GM18907 (cell line): Measurements from ENCODE around the gene CHRNE.
"Not testable (repeated sequence)": the region's sequence is repeated elsewhere in the genome, so short reads cannot be mapped to it uniquely, and the experiment has no call there.

Source experiments
- ATAC-seq: cut with Tn5 transposase; IDR thresholded peaks from one replicate; pipeline ENCODE4 v1.9.1; 2021; ENCODE audit warnings: mild to moderate bottlenecking, moderate library complexity; ENCODE audit not compliant: unreplicated experiment

CHRNE gene

GRCh38 chr17:4939796-4940554, 37.1 kb upstream of the CHRNE start, which contains the start of the genes RNF167 and SLC25A11:
TSS of gene RNF167 (plus strand) at chr17:4940268. CDS start at chr17:4940910, 642 bp downstream.
TSS of gene SLC25A11 (minus strand) at chr17:4940046. CDS start at chr17:4939910, 136 bp downstream.
- peak; percentile 70 for ATAC-seq

GRCh38 chr17:4939546-4939795, 36.6 kb upstream of the CHRNE start:
- peak; percentile 9 for ATAC-seq

DNA sequence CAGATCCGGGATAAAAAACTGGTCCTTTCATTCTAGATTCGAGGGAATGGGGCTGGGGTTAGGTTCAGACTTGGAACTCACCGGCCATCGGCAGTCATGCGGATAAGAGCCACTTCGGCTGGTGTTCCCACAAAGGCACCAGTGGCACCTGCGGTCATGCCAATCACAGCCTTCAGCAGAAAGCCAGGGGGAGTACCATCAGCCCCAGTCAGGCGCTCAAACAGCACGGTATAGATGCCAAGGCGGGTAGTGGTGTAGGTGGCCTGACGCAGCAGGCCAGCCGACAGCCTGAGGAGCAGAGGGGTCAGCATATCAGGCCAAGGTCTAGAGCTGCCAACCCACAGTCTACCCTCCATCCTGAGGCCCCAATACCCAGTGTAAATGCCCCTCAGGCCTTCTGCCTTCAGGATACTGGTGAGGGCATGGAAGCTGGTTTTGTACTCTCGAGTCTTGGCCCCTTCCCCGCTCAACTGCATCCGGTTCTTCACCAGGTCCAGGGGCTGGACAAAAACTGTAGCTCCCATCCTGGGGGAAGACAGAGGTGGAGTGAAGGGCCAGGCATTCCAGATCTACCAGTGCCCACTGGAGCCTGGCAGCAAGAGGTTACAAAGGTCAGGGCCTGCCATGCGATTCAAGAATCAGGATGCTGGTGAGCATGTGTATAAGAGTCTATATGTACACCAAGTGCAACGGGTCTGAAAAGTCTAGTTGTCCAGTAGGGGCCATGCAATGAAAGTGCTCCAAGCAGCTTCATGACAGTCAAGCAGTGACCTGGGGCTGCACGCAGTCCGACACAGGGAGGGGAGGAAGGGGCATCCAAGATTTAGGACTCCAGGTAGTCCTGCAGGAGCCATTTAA, 36.0 kb upstream of the CHRNE start:
- no peak for ATAC-seq

DNA sequence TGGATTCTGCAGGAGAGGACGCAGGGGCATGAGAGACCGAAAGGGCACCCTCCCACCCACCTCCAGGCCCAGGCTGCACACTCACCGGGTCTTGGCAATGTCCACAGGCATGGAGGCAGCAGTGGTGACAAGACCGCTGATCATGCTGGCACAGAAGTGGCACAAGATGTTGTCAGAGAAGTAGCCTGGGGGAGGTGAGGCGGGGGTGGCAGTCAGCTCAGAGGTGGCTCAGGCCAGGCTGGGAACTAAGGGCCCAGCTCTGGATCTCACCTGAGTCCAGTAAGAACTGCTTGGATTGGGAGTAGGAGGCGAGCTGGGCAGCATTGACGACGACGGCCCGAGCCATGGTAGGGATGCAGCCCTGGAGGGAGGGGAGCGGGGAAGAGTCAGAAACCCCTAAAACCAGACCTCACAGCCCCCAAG, 35.2 kb upstream of the CHRNE start:
- ATAC-seq = no peak

DNA sequence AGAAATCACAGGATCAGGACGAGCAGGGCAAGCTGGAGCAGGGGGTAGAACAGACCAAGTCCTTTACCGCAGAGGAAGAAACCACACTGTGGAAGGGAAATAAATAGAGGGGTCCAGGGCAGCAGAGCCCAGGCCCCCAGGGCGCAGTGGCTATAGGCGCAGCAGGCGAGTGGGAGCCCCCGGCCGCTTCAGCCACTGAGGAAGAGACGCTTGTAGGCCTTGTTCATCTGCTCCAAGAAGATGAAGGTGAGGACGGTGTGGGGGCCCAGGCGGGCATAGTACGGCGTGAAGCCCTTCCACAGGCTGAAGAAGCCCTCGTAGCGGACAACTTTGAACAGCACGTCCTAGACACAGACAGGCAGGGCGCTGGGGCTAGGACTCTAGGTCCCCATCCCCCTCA, 34.7 kb upstream of the CHRNE start:
- no peak for ATAC-seq

- no peak for ATAC-seq
These were observed 33.5 kb upstream of the CHRNE start for GRCh38 chr17:4936436-4936835.

DNA sequence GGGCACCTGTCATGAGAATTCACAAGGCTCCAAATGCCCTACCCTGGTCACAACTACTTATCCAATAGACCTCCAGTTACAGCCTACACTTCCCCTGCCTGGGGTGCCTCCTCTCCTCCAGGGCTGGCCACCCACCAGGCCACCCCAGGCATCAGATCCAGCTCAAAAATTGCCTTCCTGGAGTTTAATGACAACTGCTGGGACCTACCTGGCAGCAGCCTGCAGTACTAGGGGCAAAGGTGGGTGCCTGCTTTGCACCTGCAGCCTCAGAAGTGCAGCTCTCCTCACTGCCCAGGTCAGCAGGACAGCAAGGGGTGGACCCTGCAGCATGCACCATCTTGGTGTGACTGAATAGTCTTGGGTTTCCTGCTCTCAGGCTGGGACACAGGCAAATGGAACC, 32.8 kb upstream of the CHRNE start:
- ATAC-seq = no peak

- no peak for ATAC-seq
These were observed 31.5 kb upstream of the CHRNE start for GRCh38 chr17:4934173-4934979.

- no peak for ATAC-seq
These were observed 30.7 kb upstream of the CHRNE start for GRCh38 chr17:4933646-4934045.

- ATAC-seq = no peak
These were observed 29.9 kb upstream of the CHRNE start for GRCh38 chr17:4932756-4933155.

GRCh38 chr17:4931963-4932362, 29.1 kb upstream of the CHRNE start, which contains the start of gene GP1BA:
TSS of gene GP1BA (plus strand) at chr17:4932277. CDS start at chr17:4932605, 328 bp downstream.
- no peak for ATAC-seq

GRCh38 chr17:4928881-4929280, 26.0 kb upstream of the CHRNE start:
- no peak for ATAC-seq

DNA sequence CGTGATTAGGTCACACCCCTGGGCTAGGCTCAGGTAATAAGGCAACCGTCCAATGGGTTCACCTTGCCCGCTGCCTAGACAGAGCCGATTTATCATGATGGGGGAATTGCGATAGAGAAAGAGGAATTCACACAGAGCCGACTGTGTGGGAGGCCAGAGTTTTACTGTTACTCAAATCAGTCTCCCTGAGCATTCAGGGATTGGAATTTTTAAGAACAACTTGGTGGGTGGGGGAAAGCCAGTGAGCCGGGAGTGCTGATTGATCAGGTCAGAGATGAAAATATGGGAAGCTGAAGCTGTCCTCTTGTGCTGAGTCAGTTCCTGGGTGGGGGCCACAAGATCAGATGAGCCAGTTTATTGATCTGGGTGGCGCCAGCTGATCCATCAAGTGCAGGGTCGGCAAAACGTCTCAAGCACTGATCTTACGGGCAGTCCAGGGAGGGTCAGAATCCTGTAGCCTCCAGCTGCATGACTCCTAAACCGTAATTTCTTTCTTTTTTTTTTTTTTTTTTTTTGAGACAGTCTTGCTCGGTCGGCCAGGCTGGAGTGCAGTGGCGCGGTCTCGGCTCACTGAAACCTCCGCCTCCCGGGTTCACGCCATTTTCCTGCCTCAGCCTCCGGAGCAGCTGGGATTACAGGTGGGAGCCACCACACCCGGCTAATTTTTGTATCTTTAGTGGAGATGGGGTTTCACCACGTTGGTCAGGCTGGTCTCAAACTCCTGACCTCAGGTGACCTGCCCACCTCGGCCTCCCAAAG, 23.9 kb upstream of the CHRNE start:
- ATAC-seq = not testable (repeated sequence)

DNA sequence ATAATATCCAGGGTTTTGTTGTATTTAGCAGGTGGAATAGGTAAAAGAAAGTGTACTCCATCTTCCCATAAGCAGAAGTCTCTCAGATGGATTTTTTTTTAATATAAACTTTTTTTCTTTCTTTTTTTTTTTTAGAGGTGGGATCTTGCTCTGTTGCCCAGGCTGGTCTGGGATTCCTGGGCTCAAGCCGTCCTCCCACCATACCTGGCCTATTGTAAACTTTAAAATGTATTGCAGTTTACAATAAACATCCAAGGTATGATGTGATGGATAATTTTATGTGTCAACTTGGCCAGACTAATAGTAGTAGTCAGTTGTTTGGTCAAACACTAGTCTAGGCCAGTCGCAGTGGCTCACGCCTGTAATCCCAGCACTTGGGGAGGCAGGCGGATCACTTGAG, 18.4 kb upstream of the CHRNE start:
- ATAC-seq = no peak

DNA sequence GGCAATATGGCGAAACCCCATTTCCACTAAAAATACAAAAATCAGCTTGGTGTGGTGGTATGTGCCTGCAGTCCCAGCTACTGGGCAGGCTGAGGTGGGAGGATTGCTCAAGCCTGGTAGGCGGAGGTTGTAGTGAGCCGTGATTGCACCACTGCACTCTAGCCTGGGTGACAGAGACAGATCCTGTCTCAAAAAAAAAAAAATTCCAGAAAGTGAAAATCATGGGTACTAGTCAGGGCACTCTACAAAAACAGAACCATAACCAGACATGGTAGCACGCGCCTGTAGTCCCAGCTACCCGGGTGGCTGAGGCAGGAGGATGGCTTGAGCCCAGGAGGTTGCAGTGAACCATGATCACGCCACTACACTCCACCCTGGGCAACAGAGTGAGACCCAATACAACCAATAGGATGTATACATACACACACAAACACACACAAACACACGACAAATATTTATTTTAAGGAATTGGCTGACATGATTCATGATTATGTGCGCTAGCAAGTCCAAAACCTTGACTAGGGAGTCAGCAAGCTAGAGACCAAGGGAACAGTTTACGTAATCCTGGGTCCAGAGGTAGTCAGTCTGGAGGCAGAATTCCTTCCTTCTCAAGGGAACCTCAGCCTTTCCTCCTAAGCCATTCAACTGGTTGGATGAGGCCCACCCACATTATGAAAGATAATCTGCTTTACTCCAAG, 17.6 kb upstream of the CHRNE start:
- ATAC-seq = no peak

DNA sequence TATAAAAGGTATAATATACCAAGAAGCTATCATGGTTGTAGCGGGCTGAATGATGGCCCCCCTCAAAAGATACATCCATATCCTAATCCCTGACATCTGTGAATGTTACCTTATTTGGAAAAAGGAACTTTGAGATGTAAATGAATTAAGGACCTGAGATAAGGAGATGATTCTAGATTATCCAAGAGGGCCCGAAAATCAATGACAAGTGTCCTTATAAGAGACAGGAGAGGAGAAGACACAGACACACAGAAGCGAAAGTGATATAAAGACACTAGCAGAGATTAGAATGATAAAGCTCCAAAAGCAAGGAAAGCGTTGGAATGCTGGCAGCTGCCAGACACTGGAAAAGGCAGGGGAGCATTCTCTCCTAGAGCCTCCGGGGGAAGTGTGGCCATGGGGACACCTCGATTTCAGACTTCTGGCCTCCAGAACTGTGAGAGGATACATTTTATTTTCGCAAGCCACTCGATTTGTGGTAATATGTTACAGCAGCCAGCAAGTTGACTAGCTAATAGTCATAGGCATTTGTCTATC, 16.7 kb upstream of the CHRNE start:
- ATAC-seq = no peak

DNA sequence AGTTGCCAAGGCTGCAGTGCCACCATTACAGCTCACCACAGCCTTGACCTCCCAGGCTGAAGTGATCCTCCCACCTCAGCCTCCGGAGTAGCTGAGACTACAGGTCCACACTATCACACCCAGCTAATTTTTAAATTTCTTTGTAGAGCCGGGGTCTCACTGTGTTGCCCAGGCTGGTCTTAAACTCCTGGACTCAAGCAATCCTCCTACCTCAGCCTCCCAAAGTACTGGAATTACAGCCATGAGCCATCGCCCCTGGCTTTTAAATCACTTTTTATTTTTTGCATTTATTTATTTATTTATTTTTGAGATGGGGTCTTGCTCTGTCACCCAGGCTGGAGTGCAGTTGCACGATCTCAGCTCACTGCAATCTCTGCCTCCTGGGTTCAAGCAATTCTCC, 11.7 kb upstream of the CHRNE start:
- not testable (repeated sequence) for ATAC-seq

DNA sequence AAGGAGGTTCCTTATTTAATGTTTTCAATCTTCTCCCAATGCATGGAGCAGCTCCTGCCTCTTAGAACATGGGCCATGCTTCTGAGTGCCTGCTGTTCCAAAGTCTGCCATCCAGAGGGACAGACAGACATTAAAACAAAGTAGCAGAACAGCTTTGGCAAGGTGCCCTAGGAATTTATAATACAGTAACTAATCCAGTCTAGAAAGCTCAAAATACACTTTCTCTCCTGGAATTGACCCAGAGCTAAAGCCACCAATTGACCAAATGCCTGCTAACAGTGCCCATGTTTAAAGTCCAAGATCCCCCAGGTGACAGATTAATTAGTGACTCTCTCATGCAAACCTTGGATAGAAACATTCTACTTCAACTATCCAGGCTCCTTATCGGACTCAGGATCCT, 11.1 kb upstream of the CHRNE start:
- no peak for ATAC-seq

DNA sequence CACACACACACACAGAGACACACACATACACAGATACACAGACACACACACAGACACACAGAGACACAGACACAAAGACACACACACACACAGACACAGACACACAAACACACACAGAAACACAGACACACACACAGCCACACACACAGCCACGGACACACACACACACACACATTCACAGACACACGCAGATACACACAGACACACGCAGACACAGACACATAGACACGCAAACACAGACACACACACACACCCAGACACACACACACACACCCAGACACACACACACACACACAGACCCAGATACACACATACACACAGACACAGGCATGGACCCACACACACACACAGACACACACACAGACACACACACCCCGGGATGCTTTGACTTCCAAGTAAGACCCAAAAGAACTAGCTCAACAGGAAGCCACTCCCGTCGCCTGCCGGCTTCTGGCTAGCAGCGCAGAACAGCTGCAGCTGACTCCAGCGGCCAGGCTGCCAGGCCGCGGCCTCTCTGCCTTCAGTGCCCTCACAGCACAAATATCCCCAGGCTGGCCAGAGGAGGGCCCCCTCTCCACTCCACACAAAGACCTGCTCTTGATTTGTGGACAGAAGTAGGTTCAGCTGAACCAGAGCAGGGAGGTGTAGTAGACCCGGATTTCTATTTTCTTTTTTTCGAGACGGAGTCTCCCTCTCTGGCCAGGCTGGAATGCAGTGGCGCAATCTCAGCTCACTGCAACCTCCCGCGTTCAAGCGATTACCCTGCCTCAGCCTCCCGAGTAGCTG, 6.0 kb upstream of the CHRNE start:
- ATAC-seq = peak; percentile 63
